ENCODE measurements around the gene ENG.
"Not testable (repeated sequence)": the region's sequence is repeated elsewhere in the genome, so short reads cannot be mapped to it uniquely, and the experiment has no call there.

Gene ENG

GRCh38 chr9:127841087-127841835 lies 13.2 kb downstream of the ENG start (continued):
- no peak for TF ChIP-seq ZNF274 (IDR thresholded peaks at IDR 0.05; ENCODE audit: low read length)
- TF ChIP-seq ZNF274 (tag by site-specific recombination; IDR thresholded peaks at IDR 0.05; ENCODE audit: borderline replicate concordance): no peak
- no peak for TF ChIP-seq ZNF76 (tag by site-specific recombination; IDR thresholded peaks at IDR 0.05; ENCODE audit: borderline replicate concordance, low read depth)
- no peak for TF ChIP-seq YY2 (tag by site-specific recombination; IDR thresholded peaks at IDR 0.05)
- no peak for TF ChIP-seq ZNF510 (tag by site-specific recombination; IDR thresholded peaks at IDR 0.05; ENCODE audit: insufficient replicate concordance)

- no peak for TF ChIP-seq ZNF571 (tag by site-specific recombination; IDR thresholded peaks at IDR 0.05)
- no peak for TF ChIP-seq BCL11B (tag by site-specific recombination; IDR thresholded peaks at IDR 0.05; ENCODE audit: low read depth)
- peak; percentile 25; the same call in 1 of the 2 replicates for TF ChIP-seq GLIS1 (tag by site-specific recombination; IDR thresholded peaks at IDR 0.05)
- TF ChIP-seq EGR2 (tag by site-specific recombination; IDR thresholded peaks at IDR 0.05; ENCODE audit: low read depth): 0 out of 2 replicates have a peak, but pooled peaks have one; percentile 19
- Histone ChIP-seq H3K27ac (ENCODE audit: extremely low read depth, low read depth, low read length) (no peak overlapping the region), H3K36me3 (ENCODE audit: control insufficient read depth in 2 of 2, insufficient read depth in 1 of 2, low read length in 2 of 2) (no peaks in the 10 kb centered on the region), H3K9me3 (ENCODE audit: control insufficient read depth, insufficient read depth, low read depth, low read length) (no peaks in the 10 kb centered on the region), H3K4me1 (ENCODE audit: control insufficient read depth, insufficient read depth, low read length) (no peaks in the 10 kb centered on the region), H3K4me3 (ENCODE audit: low read depth, low read length) (no peak overlapping the region)
- ChIA-PET CTCF (interaction anchor here (0.7 to 1.3 kb wide), 2 partner anchors 31 to 248 kb away, joined by 4 to 6 read pairs; no protein-coding TSS in a partner anchor), POLR2A (no interaction called here)
Observed at GRCh38 chr9:127838375-127839078, 15.9 kb downstream of the ENG start.

- ChIA-PET CTCF (interaction anchor here (0.6 to 1.9 kb wide), 3 partner anchors 11 to 72 kb away, joined by 3 to 7 read pairs (median 5); no protein-coding TSS in a partner anchor), POLR2A (no interaction called here)
- H3K36me3 ChIP-seq (ENCODE audit: control insufficient read depth in 2 of 2, insufficient read depth in 1 of 2, low read length in 2 of 2): no peaks in the 10 kb centered on the region
- no peaks in the 10 kb centered on the region for H3K4me1 ChIP-seq (ENCODE audit: control insufficient read depth, insufficient read depth, low read length)
- TF ChIP-seq EGR2 (tag by site-specific recombination; IDR thresholded peaks at IDR 0.05; ENCODE audit: low read depth) (no peak), ZNF18 (tag by site-specific recombination; IDR thresholded peaks at IDR 0.05) (no peak), ZNF366 (tag by site-specific recombination; conservative IDR thresholded peaks at IDR 0.05) (no peak), ZNF292 (tag by site-specific recombination; IDR thresholded peaks at IDR 0.05; ENCODE audit: borderline replicate concordance, low read depth) (no peak), ZEB2 (tag by site-specific recombination; IDR thresholded peaks at IDR 0.05) (no peak), KLF1 (tag by site-specific recombination; IDR thresholded peaks at IDR 0.05) (no peak), PRDM1 (tag by site-specific recombination; IDR thresholded peaks at IDR 0.05) (no peak), ZNF423 (tag by site-specific recombination; IDR thresholded peaks at IDR 0.05) (no peak)
- no peak overlapping the region for H3K27ac ChIP-seq (ENCODE audit: extremely low read depth, low read depth, low read length)
- H3K4me3 ChIP-seq (ENCODE audit: low read depth, low read length): no peak overlapping the region
- H3K9me3 ChIP-seq (ENCODE audit: control insufficient read depth, insufficient read depth, low read depth, low read length): no peaks in the 10 kb centered on the region
Observed at GRCh38 chr9:127837346-127837745, 17.1 kb downstream of the ENG start.

DNA sequence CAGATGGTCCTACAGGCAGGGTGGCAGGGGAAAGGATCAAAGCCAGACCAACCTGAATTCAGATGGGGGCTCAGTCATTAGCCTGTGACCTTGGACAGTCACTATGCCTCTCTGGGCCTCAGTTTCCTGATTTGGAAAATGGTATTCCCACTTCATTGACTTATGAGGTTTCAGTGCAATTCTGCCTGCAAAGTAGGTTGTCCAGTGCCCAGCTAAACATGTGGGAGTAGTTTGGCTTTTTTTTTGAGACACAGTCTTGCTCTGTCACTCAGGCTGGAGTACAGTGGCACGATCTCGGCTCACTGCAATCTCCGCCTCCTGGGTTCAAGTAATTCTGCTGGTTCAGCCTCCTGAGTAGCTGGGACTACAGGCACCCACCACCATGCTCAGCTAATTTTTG lies 17.9 kb downstream of the ENG start:
- H3K36me3 ChIP-seq (ENCODE audit: control insufficient read depth in 2 of 2, insufficient read depth in 1 of 2, low read length in 2 of 2); H3K27ac ChIP-seq (ENCODE audit: extremely low read depth, low read depth, low read length); POLR2A ChIA-PET; H3K4me3 ChIP-seq (ENCODE audit: low read depth, low read length); H3K4me1 ChIP-seq (ENCODE audit: control insufficient read depth, insufficient read depth, low read length); H3K9me3 ChIP-seq (ENCODE audit: control insufficient read depth, insufficient read depth, low read depth, low read length): not testable (repeated sequence)
- CTCF ChIA-PET: interaction anchor here (1.9 kb wide), 2 partner anchors 10 to 12 kb away, joined by 5 to 7 read pairs; no protein-coding TSS in a partner anchor

All from HEK293 (cell line).